NCI-H2227 (cell line): ENCODE measurements around the gene PPP1R26.
"Not testable (repeated sequence)": the region's sequence is repeated elsewhere in the genome, so short reads cannot be mapped to it uniquely, and the experiment has no call there.

ENCODE experiments used
- DNase-seq: peaks from one replicate; lab custom pipeline; 2025; ENCODE audit not compliant: unreplicated experiment; lab: John Stamatoyannopoulos, UW

PPP1R26 gene

DNA sequence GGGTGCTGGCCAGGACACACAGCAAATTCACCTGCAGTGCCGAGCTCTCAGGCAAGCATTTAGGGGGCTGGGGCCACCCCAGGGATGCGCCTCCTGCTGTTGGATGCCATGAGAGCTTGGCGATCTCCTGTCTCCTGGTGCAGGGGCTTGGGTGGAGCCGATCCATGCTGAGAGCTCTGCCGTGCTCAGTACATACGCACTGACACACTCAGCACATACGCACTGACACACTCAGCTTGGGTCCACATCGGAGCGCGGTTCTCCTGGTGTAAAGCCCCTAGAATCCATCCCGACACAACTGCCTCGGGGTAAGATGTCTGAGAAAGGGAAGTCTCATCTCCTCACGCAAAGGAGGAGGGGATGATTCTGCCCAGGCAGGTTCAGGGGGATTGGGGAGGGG lies 56.0 kb downstream of the PPP1R26 start:
- not testable (repeated sequence) for DNase-seq

DNA sequence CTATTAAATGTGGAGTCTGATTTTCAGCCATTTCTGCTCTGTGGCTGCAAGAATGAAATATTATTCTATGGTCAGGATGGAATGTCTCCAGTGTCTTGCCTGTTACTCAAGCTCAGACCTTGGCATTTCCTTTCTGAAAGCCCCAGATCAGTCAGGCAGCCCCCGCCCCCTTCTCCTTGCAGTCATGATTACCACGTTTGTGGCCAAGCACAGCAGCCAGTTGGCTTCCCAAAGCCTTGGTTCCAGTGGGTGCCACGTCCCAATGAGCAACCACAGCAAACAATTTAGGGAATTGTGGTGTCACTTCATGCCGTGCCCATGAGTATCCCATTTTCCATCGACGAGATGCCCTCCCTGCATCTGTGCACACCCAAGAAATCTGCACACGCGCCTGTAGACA lies 56.6 kb downstream of the PPP1R26 start:
- DNase-seq: no peak
